Esophagus muscularis mucosa (tissue), 3 donors: ENCODE data around the gene SLC27A2.

Experiments
- POLR2A ChIP-seq: fragments of 450-650 bp; IDR thresholded peaks from one replicate; pipeline ENCODE4 v1.6.1; 2017; ENCODE audit warnings: antibody characterized with exemption, moderate library complexity, mild to moderate bottlenecking, low read depth
- POLR2AphosphoS5 ChIP-seq, 2 donors: sonication (generic); formaldehyde crosslinking; IDR thresholded peaks; one replicate each; pipeline ENCODE4 v1.6.1; 2017; ENCODE audit warnings: antibody characterized with exemption in 2 of 2
- TF ChIP-seq, protein P1 (sequence below), 3 experiments: fragments of 200-600 bp in 2 of 3; fragments of 450-650 bp in 1 of 3; sonication (generic) in 2 of 3; IDR thresholded peaks; one replicate each; pipeline ENCODE4 v1.5.1; 2017 to 2019; ENCODE audit warnings: antibody characterized with exemption in 3 of 3, mild to moderate bottlenecking in 2 of 3, moderate library complexity in 1 of 3

- TF ChIP-seq, protein P1, sequence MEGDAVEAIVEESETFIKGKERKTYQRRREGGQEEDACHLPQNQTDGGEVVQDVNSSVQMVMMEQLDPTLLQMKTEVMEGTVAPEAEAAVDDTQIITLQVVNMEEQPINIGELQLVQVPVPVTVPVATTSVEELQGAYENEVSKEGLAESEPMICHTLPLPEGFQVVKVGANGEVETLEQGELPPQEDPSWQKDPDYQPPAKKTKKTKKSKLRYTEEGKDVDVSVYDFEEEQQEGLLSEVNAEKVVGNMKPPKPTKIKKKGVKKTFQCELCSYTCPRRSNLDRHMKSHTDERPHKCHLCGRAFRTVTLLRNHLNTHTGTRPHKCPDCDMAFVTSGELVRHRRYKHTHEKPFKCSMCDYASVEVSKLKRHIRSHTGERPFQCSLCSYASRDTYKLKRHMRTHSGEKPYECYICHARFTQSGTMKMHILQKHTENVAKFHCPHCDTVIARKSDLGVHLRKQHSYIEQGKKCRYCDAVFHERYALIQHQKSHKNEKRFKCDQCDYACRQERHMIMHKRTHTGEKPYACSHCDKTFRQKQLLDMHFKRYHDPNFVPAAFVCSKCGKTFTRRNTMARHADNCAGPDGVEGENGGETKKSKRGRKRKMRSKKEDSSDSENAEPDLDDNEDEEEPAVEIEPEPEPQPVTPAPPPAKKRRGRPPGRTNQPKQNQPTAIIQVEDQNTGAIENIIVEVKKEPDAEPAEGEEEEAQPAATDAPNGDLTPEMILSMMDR (IDR thresholded peaks at IDR 0.05): no peak
- TF ChIP-seq POLR2AphosphoS5 (IDR thresholded peaks at IDR 0.05) (no peak), POLR2A (no peak)
These were observed 28.6 kb downstream of the SLC27A2 start for GRCh38 chr15:50210462-50211157.
